ENCODE measurements around the gene KIF7.

DNA sequence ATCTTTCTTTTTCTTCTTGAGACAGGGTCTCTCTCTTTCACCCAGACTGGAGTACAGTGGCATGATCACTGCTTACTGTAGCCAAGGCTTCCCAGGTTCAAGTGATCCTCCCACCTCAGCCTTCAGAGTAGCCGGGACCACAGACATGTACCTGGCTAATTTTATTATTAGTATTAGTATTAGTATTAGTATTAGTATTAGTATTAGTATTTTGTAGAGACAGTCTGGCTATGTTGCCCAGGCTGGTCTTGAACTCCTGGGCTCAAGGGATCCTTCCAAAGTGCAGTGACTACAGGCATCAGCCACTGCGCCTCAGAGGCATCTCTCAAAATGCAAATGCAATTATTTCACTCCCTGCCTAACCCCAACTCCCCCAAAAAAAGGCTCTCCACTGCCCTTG is 1.7 kb downstream of the KIF7 start:
- TF ChIP-seq, protein P1, sequence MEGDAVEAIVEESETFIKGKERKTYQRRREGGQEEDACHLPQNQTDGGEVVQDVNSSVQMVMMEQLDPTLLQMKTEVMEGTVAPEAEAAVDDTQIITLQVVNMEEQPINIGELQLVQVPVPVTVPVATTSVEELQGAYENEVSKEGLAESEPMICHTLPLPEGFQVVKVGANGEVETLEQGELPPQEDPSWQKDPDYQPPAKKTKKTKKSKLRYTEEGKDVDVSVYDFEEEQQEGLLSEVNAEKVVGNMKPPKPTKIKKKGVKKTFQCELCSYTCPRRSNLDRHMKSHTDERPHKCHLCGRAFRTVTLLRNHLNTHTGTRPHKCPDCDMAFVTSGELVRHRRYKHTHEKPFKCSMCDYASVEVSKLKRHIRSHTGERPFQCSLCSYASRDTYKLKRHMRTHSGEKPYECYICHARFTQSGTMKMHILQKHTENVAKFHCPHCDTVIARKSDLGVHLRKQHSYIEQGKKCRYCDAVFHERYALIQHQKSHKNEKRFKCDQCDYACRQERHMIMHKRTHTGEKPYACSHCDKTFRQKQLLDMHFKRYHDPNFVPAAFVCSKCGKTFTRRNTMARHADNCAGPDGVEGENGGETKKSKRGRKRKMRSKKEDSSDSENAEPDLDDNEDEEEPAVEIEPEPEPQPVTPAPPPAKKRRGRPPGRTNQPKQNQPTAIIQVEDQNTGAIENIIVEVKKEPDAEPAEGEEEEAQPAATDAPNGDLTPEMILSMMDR (IDR thresholded peaks at IDR 0.05; ENCODE audit: low read length) = no peak
- TF ChIP-seq EZH2 (IDR thresholded peaks at IDR 0.05; ENCODE audit: borderline replicate concordance, low read length) = no peak

Measured in OCI-LY1 (cell line).